Epithelial cell of proximal tubule (primary cell): ENCODE measurements around the gene GTF2H4. TPM values are rescaled to one million over a fixed set of nuclear protein-coding genes. Genes with fewer than 3 reads are reported as not detected.
"Not testable (repeated sequence)": the region's sequence is repeated elsewhere in the genome, so short reads cannot be mapped to it uniquely, and the experiment has no call there.

Source experiments
- DNase-seq: peaks from one replicate; pipeline ENCODE4 v3.0.0-alpha.2; 2011; ENCODE audit warnings: low read depth
- H3K4me3 ChIP-seq: 2 replicates; pipeline ENCODE4 v1.5.1; 2011; ENCODE audit warnings: low read depth, mild to moderate bottlenecking, low read length
- total RNA-seq: library from RNA; depleted of rRNA; stranded (reverse); fragments of >200 nt; gene quantifications from 2 replicates; pipeline ENCODE4 v1.2.3, GENCODE V29; 2015
- TF ChIP-seq, protein P1 (sequence below): conservative IDR thresholded peaks from 2 replicates; pipeline ENCODE4 v1.5.1; 2012; ENCODE audit warnings: low read depth, mild to moderate bottlenecking, low read length

The GTF2H4 gene
- total RNA-seq, 1 donor from 2014 or later = 19.1 TPM

DNA sequence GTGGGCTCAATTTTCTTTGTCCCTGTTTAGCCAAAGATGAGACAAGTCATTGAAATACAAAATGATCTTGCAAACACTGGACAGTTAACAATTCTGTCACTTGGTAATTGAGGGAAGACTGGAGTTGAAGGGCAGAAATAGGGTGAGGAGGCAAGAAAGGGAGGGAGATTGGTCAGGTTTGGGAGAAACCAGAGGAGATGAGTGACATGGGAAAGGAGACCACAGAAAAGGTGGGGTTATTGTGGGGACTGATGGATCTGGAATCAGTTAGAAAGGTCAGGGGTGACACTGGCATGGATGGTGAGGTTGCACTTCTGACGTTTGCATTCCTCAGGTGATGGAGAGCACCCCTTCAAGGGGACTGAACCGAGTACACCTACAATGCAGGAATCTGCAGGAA is 693 bp downstream of the GTF2H4 start:
- peak overlapping the region; percentile 82 for H3K4me3 ChIP-seq
- no peak for DNase-seq
- TF ChIP-seq, protein P1, sequence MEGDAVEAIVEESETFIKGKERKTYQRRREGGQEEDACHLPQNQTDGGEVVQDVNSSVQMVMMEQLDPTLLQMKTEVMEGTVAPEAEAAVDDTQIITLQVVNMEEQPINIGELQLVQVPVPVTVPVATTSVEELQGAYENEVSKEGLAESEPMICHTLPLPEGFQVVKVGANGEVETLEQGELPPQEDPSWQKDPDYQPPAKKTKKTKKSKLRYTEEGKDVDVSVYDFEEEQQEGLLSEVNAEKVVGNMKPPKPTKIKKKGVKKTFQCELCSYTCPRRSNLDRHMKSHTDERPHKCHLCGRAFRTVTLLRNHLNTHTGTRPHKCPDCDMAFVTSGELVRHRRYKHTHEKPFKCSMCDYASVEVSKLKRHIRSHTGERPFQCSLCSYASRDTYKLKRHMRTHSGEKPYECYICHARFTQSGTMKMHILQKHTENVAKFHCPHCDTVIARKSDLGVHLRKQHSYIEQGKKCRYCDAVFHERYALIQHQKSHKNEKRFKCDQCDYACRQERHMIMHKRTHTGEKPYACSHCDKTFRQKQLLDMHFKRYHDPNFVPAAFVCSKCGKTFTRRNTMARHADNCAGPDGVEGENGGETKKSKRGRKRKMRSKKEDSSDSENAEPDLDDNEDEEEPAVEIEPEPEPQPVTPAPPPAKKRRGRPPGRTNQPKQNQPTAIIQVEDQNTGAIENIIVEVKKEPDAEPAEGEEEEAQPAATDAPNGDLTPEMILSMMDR = no peak

DNA sequence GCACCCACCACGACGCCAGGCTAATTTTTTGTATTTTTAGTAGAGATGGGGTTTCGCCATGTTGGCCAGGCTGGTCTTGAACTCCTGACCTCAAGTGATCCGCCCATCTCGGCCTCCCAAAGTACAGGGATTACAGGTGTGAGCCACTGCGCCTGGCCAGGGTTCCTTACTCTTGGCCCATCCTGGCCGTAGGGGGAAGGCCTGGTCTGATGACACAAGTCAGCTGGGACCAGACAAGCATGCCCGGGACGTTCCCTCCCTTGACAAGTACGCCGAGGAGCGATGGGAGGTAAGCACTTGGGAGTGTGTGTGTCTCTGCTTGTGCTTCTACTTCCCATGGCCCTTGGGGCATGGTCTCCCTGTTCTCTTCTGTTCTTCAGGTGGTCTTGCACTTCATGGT is 2.5 kb downstream of the GTF2H4 start:
- H3K4me3 ChIP-seq, DNase-seq: not testable (repeated sequence)

DNA sequence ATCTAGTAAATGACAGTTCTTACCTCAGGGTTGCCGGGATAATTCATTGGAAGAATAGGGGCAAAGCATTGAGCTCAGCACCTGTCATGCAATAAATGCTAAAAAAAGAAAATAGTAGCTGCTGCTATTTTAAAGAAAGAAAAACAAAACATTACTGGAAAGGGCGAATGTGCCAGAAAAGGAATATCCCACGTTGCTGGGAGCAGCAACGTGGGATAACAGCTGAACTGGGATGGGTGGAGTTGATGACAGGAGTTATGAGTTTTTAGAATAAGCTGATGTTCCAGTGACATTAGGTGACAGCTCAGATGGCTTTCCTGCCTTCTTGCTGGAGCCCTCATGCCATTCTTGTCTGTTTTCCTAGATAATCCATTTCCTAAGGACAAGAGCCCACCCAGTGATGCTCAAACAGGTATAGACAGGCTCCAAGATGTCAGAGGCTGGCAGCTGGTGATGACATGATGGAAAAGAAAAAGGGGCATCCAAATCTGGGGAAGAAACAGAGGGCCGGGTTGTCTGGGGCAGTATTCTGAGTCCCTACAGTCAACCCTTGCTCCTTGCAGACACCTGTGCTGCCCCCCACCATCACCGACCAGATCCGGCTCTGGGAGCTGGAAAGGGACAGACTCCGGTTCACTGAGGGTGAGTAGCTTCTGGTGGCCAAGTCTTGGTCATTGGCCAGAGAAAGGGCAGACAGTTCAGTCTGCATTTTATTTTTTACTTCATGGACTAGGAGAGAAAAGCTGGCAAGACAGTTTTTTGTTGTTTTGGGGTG is 4.9 kb downstream of the GTF2H4 start:
- no peak overlapping the region for H3K4me3 ChIP-seq
- TF ChIP-seq, protein P1 = no peak
- no peak for DNase-seq

DNA sequence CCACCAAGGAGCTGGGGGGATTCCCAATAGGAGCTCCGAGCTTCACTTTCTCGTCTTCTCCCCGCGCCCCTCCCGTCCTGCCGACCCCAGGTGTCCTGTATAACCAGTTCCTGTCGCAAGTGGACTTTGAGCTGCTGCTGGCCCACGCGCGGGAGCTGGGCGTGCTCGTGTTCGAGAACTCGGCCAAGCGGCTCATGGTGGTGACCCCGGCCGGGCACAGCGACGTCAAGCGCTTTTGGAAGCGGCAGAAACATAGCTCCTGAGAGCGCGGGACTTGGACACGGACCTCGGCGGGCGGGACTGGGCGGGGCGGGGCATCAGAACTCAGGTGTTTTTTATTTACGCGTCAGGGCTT is 5.7 kb downstream of the GTF2H4 start:
- peak overlapping the region; percentile 25 for H3K4me3 ChIP-seq
- TF ChIP-seq, protein P1 = no peak
- DNase-seq = no peak

DNA sequence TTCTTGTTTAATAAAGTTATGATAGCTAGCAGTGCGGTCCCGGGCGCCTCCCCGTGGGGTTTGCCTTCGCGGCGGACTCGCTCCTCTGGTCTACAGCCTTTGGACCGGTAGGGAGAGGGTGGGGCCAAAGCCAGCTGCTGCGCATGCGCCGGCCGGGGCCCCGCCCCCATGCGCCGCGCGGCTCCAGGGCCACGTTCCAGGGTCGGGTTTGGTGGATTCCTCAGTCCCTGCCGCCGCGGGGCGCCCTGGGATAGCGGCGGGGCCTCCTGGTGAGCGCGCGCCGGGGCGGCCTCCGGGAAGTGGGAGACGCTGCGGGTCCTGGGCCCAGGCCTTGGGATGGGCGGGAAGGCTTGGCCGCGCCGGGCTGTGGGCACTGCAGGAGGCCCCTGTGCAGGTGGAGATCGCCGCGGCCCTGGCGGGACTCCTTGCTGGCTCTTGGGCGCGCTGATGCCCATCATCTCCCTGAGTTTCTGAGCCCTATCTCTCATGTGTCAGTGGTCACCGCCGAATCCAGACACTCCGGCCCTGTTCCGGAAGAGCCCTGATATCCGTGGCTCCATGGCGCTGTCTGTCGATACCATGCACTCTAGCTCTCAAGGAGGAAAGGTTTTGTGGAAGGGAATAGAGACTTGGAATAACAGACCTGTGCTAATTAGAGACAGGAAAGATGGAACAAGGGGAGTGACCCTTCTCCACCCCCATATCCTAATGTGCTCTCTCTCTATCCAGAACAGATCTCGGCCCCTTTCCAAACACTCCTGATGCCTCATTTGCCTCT is 6.3 kb downstream of the GTF2H4 start, which contains the start of gene VARS2:
Gene VARS2, plus strand, starts transcription at position 163 of the 778 bp plus-strand sequence. Its CDS starts 599 bp downstream, at position 762.
- DNase-seq = no peak
- H3K4me3 ChIP-seq = peak within 1 kb of the TSS; percentile 58
- TF ChIP-seq, protein P1 = peak; percentile 41

DNA sequence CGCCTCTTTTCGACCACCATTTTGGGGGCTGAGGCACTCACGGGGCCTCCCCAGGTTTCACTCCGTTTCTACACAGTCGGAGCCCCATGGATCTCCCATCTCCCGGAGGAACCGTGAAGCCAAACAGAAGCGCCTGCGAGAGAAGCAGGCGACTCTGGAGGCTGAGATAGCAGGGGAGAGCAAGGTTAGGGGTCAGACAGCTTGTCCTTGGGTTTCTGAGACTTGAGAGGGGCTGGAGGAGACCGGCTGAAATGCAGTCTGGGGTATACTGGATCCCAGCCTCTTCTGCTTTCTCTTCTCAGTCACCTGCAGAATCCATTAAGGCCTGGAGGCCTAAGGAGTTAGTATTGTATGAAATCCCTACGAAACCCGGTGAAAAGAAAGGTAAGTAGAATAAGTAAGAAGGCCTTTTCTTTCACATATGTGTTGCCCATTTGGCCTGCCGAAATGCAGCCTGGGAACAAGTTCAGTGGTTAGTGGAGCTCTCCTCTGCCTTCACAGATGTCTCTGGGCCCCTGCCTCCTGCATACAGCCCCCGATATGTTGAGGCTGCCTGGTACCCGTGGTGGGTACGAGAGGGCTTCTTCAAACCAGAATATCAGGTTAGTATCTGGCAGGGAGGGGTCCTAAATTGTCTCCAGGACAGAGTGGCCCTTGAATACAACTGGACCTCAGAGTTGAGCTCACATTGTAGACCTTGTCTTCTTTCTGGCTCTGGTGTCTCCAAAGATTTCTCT is 7.0 kb downstream of the GTF2H4 start:
- no peak for DNase-seq
- TF ChIP-seq, protein P1 = no peak
- H3K4me3 ChIP-seq = peak overlapping the region; percentile 58

DNA sequence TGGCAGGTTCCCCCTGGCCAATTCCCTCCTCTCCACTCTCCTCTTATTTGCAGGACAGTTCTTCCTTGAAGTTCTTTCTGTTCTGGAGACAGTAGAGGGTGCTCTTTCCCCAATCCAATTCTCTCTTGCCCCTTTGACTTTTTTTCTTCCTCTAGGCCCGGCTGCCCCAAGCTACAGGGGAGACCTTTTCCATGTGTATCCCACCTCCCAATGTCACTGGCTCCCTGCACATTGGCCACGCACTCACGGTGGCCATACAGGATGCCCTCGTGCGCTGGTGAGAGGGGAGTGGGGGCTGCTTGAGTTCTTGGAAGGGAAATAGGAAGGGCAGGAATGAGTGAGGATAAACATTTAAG is 7.6 kb downstream of the GTF2H4 start:
- no peak overlapping the region for H3K4me3 ChIP-seq
- DNase-seq = no peak
- TF ChIP-seq, protein P1 = peak; percentile 79
